Left ventricle myocardium inferior (tissue), 1 donor: ENCODE measurements around the gene E2F4. TPM values are rescaled to one million over a fixed set of nuclear protein-coding genes. Genes with fewer than 3 reads are reported as not detected.
A peak's percentile ranks its signal among the peaks of the same experiment; 100 is the strongest.

Experiments
- DNase-seq: peaks from one replicate; pipeline ENCODE4 v3.0.0-alpha.2; 2020
- H3K27ac ChIP-seq: fragments of 200-600 bp; replicated peaks from 2 replicates; pipeline ENCODE4 v1.8.0; 2021
- H3K27me3 ChIP-seq: fragments of 200-600 bp; 2 replicates; pipeline ENCODE4 v1.8.0; 2021; ENCODE audit warnings: low read depth
- H3K36me3 ChIP-seq: fragments of 200-600 bp; 2 replicates; pipeline ENCODE4 v1.8.0; 2021
- H3K4me1 ChIP-seq: fragments of 200-600 bp; 2 replicates; pipeline ENCODE4 v1.8.0; 2021
- H3K4me3 ChIP-seq: fragments of 200-600 bp; 2 replicates; pipeline ENCODE4 v1.8.0; 2021; ENCODE audit warnings: mild to moderate bottlenecking, moderate library complexity
- H3K9me3 ChIP-seq: fragments of 200-600 bp; replicated peaks from 2 replicates; pipeline ENCODE4 v1.8.0; 2021
- intact Hi-C: fragments of 100-400 bp; cut with micrococcal nuclease; formaldehyde crosslinking; loops from one replicate; pipeline ENCODE4 v1.11.0; 2022
- long read RNA-seq: library from polyadenylated mRNA; unstranded; transcript quantifications from one replicate; pipeline ENCODE4 v2.0.0, GENCODE V29; 2021
- total RNA-seq: library from RNA; stranded (reverse); fragmentation: NEBNext Ultra II Directional; extraction: Animal tissue kit (Norgen Biotek cat#: 25700); gene quantifications from one replicate; pipeline ENCODE4 v1.2.1, GENCODE V29; 2021
- TF ChIP-seq, protein P1 (sequence below): fragments of 200-600 bp; IDR thresholded peaks from 2 replicates; pipeline ENCODE4 v1.8.0; 2021; ENCODE audit warnings: antibody characterized with exemption, mild to moderate bottlenecking, borderline replicate concordance
- donor health status: DM: no; HTN: yes; CAD: no; lungs with severe emphysema.

The E2F4 gene, protein sequence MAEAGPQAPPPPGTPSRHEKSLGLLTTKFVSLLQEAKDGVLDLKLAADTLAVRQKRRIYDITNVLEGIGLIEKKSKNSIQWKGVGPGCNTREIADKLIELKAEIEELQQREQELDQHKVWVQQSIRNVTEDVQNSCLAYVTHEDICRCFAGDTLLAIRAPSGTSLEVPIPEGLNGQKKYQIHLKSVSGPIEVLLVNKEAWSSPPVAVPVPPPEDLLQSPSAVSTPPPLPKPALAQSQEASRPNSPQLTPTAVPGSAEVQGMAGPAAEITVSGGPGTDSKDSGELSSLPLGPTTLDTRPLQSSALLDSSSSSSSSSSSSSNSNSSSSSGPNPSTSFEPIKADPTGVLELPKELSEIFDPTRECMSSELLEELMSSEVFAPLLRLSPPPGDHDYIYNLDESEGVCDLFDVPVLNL
- total RNA-seq: 35.9 TPM
- long read RNA-seq, transcript E2F4-208 (8 exons, 2,615 nt): minor isoform, 5 of 114 reads
- long read RNA-seq, transcript E2F4-201 (10 exons, 2,096 nt): major isoform, 86 of 114 reads
- long read RNA-seq, partial matches to known transcripts: 12 of 114 reads
- long read RNA-seq, other reads (novel, unspliced or antisense): 11 of 114 reads

DNA sequence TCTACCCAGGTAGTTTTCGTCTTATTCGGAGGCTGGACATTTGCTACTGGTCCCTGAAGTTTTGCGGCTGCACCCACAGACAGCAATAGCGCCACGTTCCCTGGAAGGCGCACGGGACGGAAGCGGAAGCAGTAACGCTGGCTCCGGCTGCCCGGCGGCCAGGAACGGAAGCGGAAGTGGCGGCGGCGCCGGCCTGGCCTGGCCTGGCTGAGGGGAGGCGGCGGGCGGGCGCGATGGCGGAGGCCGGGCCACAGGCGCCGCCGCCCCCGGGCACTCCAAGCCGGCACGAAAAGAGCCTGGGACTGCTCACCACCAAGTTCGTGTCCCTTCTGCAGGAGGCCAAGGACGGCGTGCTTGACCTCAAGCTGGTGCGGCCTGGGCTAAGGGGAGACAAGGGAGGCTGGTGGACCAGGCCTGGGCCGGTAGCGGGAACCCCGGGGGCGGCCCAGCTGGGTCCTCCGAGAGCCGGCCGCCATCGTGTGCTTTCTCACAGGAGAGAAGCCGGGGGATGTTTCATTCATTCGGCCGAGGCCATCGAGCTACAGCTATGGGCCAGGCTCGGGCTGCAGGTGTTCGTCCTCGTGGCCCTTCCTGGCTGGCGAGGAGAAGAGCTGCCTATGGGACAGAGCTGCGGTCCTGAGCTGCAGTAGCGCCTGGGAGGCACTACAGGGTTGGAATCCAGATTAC is at the start of gene E2F4:
TSS of gene E2F4 (plus strand) at position 161 of the 687 bp plus-strand sequence. CDS start at position 234, 73 bp downstream.
- intact Hi-C loops: no loop called here
- TF ChIP-seq, protein P1, sequence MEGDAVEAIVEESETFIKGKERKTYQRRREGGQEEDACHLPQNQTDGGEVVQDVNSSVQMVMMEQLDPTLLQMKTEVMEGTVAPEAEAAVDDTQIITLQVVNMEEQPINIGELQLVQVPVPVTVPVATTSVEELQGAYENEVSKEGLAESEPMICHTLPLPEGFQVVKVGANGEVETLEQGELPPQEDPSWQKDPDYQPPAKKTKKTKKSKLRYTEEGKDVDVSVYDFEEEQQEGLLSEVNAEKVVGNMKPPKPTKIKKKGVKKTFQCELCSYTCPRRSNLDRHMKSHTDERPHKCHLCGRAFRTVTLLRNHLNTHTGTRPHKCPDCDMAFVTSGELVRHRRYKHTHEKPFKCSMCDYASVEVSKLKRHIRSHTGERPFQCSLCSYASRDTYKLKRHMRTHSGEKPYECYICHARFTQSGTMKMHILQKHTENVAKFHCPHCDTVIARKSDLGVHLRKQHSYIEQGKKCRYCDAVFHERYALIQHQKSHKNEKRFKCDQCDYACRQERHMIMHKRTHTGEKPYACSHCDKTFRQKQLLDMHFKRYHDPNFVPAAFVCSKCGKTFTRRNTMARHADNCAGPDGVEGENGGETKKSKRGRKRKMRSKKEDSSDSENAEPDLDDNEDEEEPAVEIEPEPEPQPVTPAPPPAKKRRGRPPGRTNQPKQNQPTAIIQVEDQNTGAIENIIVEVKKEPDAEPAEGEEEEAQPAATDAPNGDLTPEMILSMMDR: no peak

DNA sequence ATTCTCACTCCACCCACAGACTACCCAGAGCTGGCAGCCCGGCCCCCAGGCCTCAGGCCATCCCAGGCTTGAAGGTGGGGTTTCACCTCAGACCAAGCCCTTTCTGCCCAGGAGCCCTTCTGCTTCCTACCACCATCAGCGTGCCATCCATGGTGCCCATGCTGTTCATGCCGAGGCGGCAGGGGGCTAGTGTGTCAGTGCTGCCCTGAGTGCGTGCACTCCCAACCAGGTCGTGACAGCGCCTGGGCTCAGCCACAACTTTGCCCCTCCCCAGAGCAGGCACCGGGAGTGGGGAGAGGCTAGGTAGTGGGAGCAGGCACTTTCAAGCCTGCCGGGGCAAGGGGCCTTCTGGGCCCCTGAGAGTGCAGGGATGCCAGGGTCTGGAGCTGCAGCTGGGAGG is 49.6 kb upstream of the E2F4 start:
- DNase-seq: no peak
- H3K9me3 ChIP-seq: no peaks in the 10 kb centered on the region
- intact Hi-C loops: no loop called here
- peaks cover 98% of the 10 kb centered on the region for H3K36me3 ChIP-seq
- H3K27me3 ChIP-seq: no peaks in the 10 kb centered on the region
- no peak overlapping the region for H3K27ac ChIP-seq
- TF ChIP-seq, protein P1: no peak
- no peaks in the 10 kb centered on the region for H3K4me1 ChIP-seq
- H3K4me3 ChIP-seq: no peak overlapping the region

More for the DNA sequence above, at the start of gene E2F4:
- H3K4me1 ChIP-seq: peaks cover 42% of the 10 kb centered on the region
- peaks cover 35% of the 10 kb centered on the region for H3K36me3 ChIP-seq
- no peaks in the 10 kb centered on the region for H3K9me3 ChIP-seq
- peak; percentile 90 for DNase-seq
- H3K27me3 ChIP-seq: no peaks in the 10 kb centered on the region
- peak within 1 kb of the TSS; percentile 86 for H3K4me3 ChIP-seq
- H3K27ac ChIP-seq: peak within 1 kb of the TSS; percentile 88

DNA sequence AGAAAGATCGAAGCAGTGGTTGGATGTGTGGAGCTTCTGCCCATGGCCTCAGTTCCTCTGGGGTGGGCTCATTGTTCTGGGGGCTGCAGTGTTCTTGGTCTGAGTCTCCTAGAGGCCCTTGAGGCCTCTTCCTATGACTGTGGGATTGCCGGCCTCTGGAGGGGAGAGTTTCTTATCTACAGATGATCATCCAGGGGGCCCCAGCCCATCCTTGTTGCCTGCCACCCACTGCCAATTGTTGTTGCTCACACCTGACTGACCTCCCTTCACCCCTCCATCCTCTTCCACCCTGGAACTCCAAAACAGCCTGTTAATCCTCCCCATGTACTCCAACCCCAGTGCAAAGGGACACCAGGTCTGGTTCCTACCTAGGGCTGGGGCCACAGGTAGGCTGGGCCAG is 47.0 kb upstream of the E2F4 start:
- intact Hi-C loops: no loop called here
- H3K4me1 ChIP-seq: peaks cover 2% of the 10 kb centered on the region
- H3K9me3 ChIP-seq: no peaks in the 10 kb centered on the region
- no peak for DNase-seq
- peaks cover 82% of the 10 kb centered on the region for H3K36me3 ChIP-seq
- no peak overlapping the region for H3K4me3 ChIP-seq
- peaks cover 3% of the 10 kb centered on the region for H3K27me3 ChIP-seq
- H3K27ac ChIP-seq: no peak overlapping the region
- TF ChIP-seq, protein P1: no peak

DNA sequence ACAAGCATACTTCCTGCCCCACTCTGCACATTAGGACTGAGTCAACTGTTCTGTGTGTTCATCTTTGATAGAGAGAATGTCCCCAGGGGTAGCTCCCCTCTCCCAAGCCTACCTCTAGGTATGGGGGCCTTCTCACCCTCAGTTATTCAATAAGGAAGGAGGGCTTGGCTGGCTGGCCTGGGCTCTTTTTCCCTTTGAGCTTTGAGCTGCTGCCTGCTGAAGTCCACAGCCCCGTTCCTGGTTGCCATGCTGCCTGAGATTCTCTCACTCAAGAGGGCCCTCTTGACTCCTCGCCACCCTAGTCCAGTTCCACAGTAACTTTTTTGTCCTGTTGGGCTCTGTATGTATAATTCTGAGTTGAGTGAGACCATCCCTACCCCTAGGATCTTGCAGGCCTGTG is 46.2 kb upstream of the E2F4 start:
- DNase-seq: no peak
- Histone ChIP-seq H3K27me3 (peaks cover 10% of the 10 kb centered on the region), H3K9me3 (no peaks in the 10 kb centered on the region), H3K36me3 (peaks cover 74% of the 10 kb centered on the region), H3K4me3 (no peak overlapping the region), H3K4me1 (peaks cover 10% of the 10 kb centered on the region), H3K27ac (no peak overlapping the region)
- TF ChIP-seq, protein P1: no peak
- intact Hi-C loops: no loop called here

DNA sequence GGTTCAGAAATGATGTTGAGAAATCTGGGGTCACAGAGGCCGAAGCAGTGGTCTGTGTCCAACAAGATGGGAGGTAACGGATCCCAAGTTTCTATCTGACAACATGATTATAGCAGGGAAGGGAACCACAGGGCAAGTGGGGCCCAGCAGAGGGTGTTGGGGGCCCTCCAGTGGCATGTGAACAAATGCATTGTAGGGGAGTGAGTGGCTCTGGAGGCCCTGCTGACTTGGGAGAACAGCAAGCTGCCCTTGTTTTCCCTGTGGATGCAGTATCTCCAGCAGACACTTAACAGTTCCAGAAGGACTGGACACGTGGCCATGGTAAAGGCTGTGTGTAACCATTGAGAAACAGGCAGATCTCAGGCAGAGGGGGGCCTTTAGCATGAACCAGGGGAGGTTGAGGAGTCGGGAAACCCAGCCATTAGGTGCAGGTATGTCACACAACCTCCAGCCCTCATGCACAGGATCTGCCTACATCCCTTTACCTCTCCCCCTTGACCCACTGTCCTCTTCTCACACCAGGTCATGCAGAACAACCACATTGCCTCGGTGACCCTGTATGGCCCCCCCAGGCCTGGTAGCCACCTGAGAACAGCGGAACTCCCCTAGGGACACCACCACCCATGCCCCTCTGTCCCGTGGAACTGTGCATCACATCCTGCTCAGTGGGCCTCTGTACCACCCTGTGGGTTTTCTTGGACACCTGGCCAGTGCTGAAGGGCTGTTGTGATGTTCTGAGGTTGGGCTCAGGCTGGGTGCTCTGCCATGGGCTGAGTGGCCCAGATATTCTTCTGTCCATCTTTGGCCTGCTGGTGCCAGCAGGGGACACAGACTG is 45.2 kb upstream of the E2F4 start:
- peaks cover 19% of the 10 kb centered on the region for H3K4me1 ChIP-seq
- TF ChIP-seq, protein P1: no peak
- H3K9me3 ChIP-seq: no peaks in the 10 kb centered on the region
- no peak for DNase-seq
- no peak overlapping the region for H3K27ac ChIP-seq
- peaks cover 64% of the 10 kb centered on the region for H3K36me3 ChIP-seq
- H3K4me3 ChIP-seq: no peak overlapping the region
- intact Hi-C loops: no loop called here
- H3K27me3 ChIP-seq: peaks cover 12% of the 10 kb centered on the region
